ENCODE data around the gene FLNB.

GRCh38 chr3:58074116-58074715 lies 66.0 kb downstream of the FLNB start:
- TF ChIP-seq CTCF (IDR thresholded peaks at IDR 0.05) (no peak), POLR2A (IDR thresholded peaks at IDR 0.05) (no peak)

Measured in thyroid gland (tissue), 4 donors.